ENCODE data around the gene JAKMIP1. TPM values are rescaled to one million over a fixed set of nuclear protein-coding genes. Genes with fewer than 3 reads are reported as not detected.

Gene JAKMIP1
- not detected for total RNA-seq (ENCODE audit: unreplicated experiment)
- long read RNA-seq = 0 reads

- DNase-seq (ENCODE audit: low spot score) = peak; percentile 94
- H3K9me3 Mint-ChIP-seq (ENCODE audit: unreplicated experiment) = no peaks in the 10 kb centered on the region
- no peak for TF ChIP-seq CTCF (IDR thresholded peaks at IDR 0.05; ENCODE audit: unreplicated experiment)
- no peaks in the 10 kb centered on the region for H3K36me3 Mint-ChIP-seq (ENCODE audit: low read depth, unreplicated experiment)
- peak within 1 kb of the TSS; percentile 84 for H3K4me3 Mint-ChIP-seq (ENCODE audit: unreplicated experiment)
- H3K27ac Mint-ChIP-seq (ENCODE audit: unreplicated experiment) = no peak within 1 kb of the TSS
- H3K27me3 Mint-ChIP-seq (ENCODE audit: unreplicated experiment) = peaks cover 19% of the 10 kb centered on the region
- H3K4me1 Mint-ChIP-seq (ENCODE audit: unreplicated experiment) = peaks cover 6% of the 10 kb centered on the region
Observed at GRCh38 chr4:6200011-6200921, at the start of gene JAKMIP1. Gene JAKMIP1, minus strand, starts transcription at chr4:6200549. Its CDS starts 87,699 bp downstream, at chr4:6112850.

GRCh38 chr4:6248394-6248793, 48.0 kb upstream of the JAKMIP1 start:
- Mint-ChIP-seq H3K36me3 (ENCODE audit: low read depth, unreplicated experiment) (peaks cover 6% of the 10 kb centered on the region), H3K27me3 (ENCODE audit: unreplicated experiment) (peaks cover 5% of the 10 kb centered on the region), H3K4me1 (ENCODE audit: unreplicated experiment) (peaks cover 3% of the 10 kb centered on the region), H3K4me3 (ENCODE audit: unreplicated experiment) (no peak overlapping the region), H3K27ac (ENCODE audit: unreplicated experiment) (no peak overlapping the region), H3K9me3 (ENCODE audit: unreplicated experiment) (peaks cover 4% of the 10 kb centered on the region)
- no peak for DNase-seq (ENCODE audit: low spot score)
- no peak for TF ChIP-seq CTCF (IDR thresholded peaks at IDR 0.05; ENCODE audit: unreplicated experiment)

- Mint-ChIP-seq H3K9me3 (ENCODE audit: unreplicated experiment) (peaks cover 4% of the 10 kb centered on the region), H3K27ac (ENCODE audit: unreplicated experiment) (no peak overlapping the region), H3K27me3 (ENCODE audit: unreplicated experiment) (peaks cover 5% of the 10 kb centered on the region), H3K4me3 (ENCODE audit: unreplicated experiment) (no peak overlapping the region), H3K4me1 (ENCODE audit: unreplicated experiment) (peaks cover 3% of the 10 kb centered on the region), H3K36me3 (ENCODE audit: low read depth, unreplicated experiment) (peaks cover 6% of the 10 kb centered on the region)
- DNase-seq (ENCODE audit: low spot score) = no peak
- no peak for TF ChIP-seq CTCF (IDR thresholded peaks at IDR 0.05; ENCODE audit: unreplicated experiment)
Observed at GRCh38 chr4:6246170-6246634, 45.9 kb upstream of the JAKMIP1 start.

- Mint-ChIP-seq H3K4me3 (ENCODE audit: unreplicated experiment) (peak overlapping the region; percentile 75), H3K27me3 (ENCODE audit: unreplicated experiment) (peaks cover 5% of the 10 kb centered on the region)
Observed at GRCh38 chr4:6245246-6246169, 45.2 kb upstream of the JAKMIP1 start.

More at GRCh38 chr4:6245246-6246169, 45.2 kb upstream of the JAKMIP1 start:
- TF ChIP-seq CTCF (IDR thresholded peaks at IDR 0.05; ENCODE audit: unreplicated experiment) = no peak
- no peak overlapping the region for H3K27ac Mint-ChIP-seq (ENCODE audit: unreplicated experiment)
- no peaks in the 10 kb centered on the region for H3K4me1 Mint-ChIP-seq (ENCODE audit: unreplicated experiment)
- H3K9me3 Mint-ChIP-seq (ENCODE audit: unreplicated experiment) = peaks cover 4% of the 10 kb centered on the region
- no peak for DNase-seq (ENCODE audit: low spot score)
- peaks cover 6% of the 10 kb centered on the region for H3K36me3 Mint-ChIP-seq (ENCODE audit: low read depth, unreplicated experiment)
